HEK293 (cell line): ENCODE measurements around the gene PTX3.
A peak's percentile ranks its signal among the peaks of the same experiment; 100 is the strongest.

Experiments used
- FEZF1 ChIP-seq: fragments of 450-650 bp; formaldehyde crosslinking; IDR thresholded peaks from 2 replicates; pipeline ENCODE4 v1.5.1; 2016; ENCODE audit warnings: missing biosample characterization, missing genetic modification characterization
- GLI2 ChIP-seq: fragments of 450-650 bp; formaldehyde crosslinking; IDR thresholded peaks from 2 replicates; pipeline ENCODE4; 2017; ENCODE audit warnings: missing biosample characterization, missing genetic modification characterization, low read depth, borderline replicate concordance
- MYNN ChIP-seq: fragments of 450-650 bp; formaldehyde crosslinking; IDR thresholded peaks from 2 replicates; pipeline ENCODE4 v1.5.1; 2016; ENCODE audit warnings: missing biosample characterization, missing genetic modification characterization, borderline replicate concordance
- OSR2 ChIP-seq: fragments of 450-650 bp; formaldehyde crosslinking; IDR thresholded peaks from 2 replicates; pipeline ENCODE4 v1.5.1; 2016; ENCODE audit warnings: missing biosample characterization, missing genetic modification characterization
- SETDB1 ChIP-seq: IDR thresholded peaks from one replicate; pipeline ENCODE4 v1.6.1; 2017; ENCODE audit warnings: mild to moderate bottlenecking, low read length, moderate library complexity, mixed read lengths; ENCODE audit not compliant: insufficient read length
- SP2 ChIP-seq: fragments of 450-650 bp; formaldehyde crosslinking; IDR thresholded peaks from 2 replicates; pipeline ENCODE4 v1.5.1; 2016; ENCODE audit warnings: missing biosample characterization, missing genetic modification characterization
- YY2 ChIP-seq: fragments of 450-650 bp; formaldehyde crosslinking; IDR thresholded peaks from 2 replicates; pipeline ENCODE4 v1.5.1; 2016; ENCODE audit warnings: missing biosample characterization, missing genetic modification characterization
- ZBTB7A ChIP-seq: fragments of 450-650 bp; formaldehyde crosslinking; IDR thresholded peaks from 2 replicates; pipeline ENCODE4 v1.5.1; 2016; ENCODE audit warnings: low read depth, missing biosample characterization, missing genetic modification characterization
- ZIC2 ChIP-seq: fragments of 450-650 bp; formaldehyde crosslinking; IDR thresholded peaks from 2 replicates; pipeline ENCODE4 v1.5.1; 2016; ENCODE audit warnings: missing biosample characterization, missing genetic modification characterization
- ZNF114 ChIP-seq: fragments of 450-650 bp; formaldehyde crosslinking; IDR thresholded peaks from 2 replicates; pipeline ENCODE4 v1.5.0; 2017; ENCODE audit warnings: missing biosample characterization, missing genetic modification characterization
- ZNF16 ChIP-seq: fragments of 450-650 bp; formaldehyde crosslinking; IDR thresholded peaks from 2 replicates; pipeline ENCODE4 v1.5.1; 2016; ENCODE audit warnings: low read depth, missing biosample characterization, missing genetic modification characterization
- ZNF266 ChIP-seq: fragments of 450-650 bp; formaldehyde crosslinking; IDR thresholded peaks from 2 replicates; pipeline ENCODE4 v1.5.1; 2016; ENCODE audit warnings: missing biosample characterization, missing genetic modification characterization, low read depth
- ZNF302 ChIP-seq: fragments of 450-650 bp; formaldehyde crosslinking; IDR thresholded peaks from 2 replicates; pipeline ENCODE4 v1.5.1; 2016; ENCODE audit warnings: missing biosample characterization, missing genetic modification characterization, low read depth
- ZNF350 ChIP-seq: fragments of 450-650 bp; formaldehyde crosslinking; IDR thresholded peaks from 2 replicates; pipeline ENCODE4 v1.5.0; 2017; ENCODE audit warnings: missing biosample characterization, mild to moderate bottlenecking, missing genetic modification characterization
- ZNF433 ChIP-seq: fragments of 450-650 bp; formaldehyde crosslinking; IDR thresholded peaks from 2 replicates; pipeline ENCODE4 v1.5.1; 2016; ENCODE audit warnings: missing biosample characterization, missing genetic modification characterization, low read depth
- ZNF449 ChIP-seq: fragments of 450-650 bp; formaldehyde crosslinking; IDR thresholded peaks from 2 replicates; pipeline ENCODE4 v1.5.1; 2017; ENCODE audit warnings: missing biosample characterization, mild to moderate bottlenecking, missing genetic modification characterization, moderate library complexity
- ZNF549 ChIP-seq: fragments of 450-650 bp; IDR thresholded peaks from 2 replicates; pipeline ENCODE4 v1.5.1; 2018; ENCODE audit warnings: missing biosample characterization, missing genetic modification characterization, mild to moderate bottlenecking, inconsistent platforms, moderate library complexity
- ZNF580 ChIP-seq: fragments of 450-650 bp; formaldehyde crosslinking; IDR thresholded peaks from 2 replicates; pipeline ENCODE4 v1.5.1; 2016; ENCODE audit warnings: missing biosample characterization, missing genetic modification characterization
- ZNF610 ChIP-seq: fragments of 450-650 bp; formaldehyde crosslinking; IDR thresholded peaks from 2 replicates; pipeline ENCODE4 v1.5.1; 2016; ENCODE audit warnings: missing biosample characterization, missing genetic modification characterization, borderline replicate concordance
- ZNF623 ChIP-seq: fragments of 450-650 bp; formaldehyde crosslinking; IDR thresholded peaks from 2 replicates; pipeline ENCODE4 v1.5.1; 2016; ENCODE audit warnings: missing biosample characterization, missing genetic modification characterization
- ZNF626 ChIP-seq: fragments of 450-650 bp; sonication (Bioruptor Pico); formaldehyde crosslinking; IDR thresholded peaks from 2 replicates; pipeline ENCODE4 v1.5.1; 2018; ENCODE audit warnings: missing biosample characterization, missing genetic modification characterization, inconsistent platforms
- ZNF785 ChIP-seq: fragments of 450-650 bp; formaldehyde crosslinking; IDR thresholded peaks from 2 replicates; pipeline ENCODE4 v1.5.1; 2016; ENCODE audit warnings: missing biosample characterization, missing genetic modification characterization
- TF ChIP-seq, protein P1 (sequence below): fragments of 450-650 bp; formaldehyde crosslinking; IDR thresholded peaks from 2 replicates; pipeline ENCODE4 v1.5.0; 2017; ENCODE audit warnings: missing biosample characterization, missing genetic modification characterization, borderline replicate concordance
- TF ChIP-seq, protein P2 (sequence below): fragments of 450-650 bp; formaldehyde crosslinking; IDR thresholded peaks from 2 replicates; pipeline ENCODE4 v1.5.1; 2016; ENCODE audit warnings: missing biosample characterization, missing genetic modification characterization
- TF ChIP-seq, protein P3 (sequence below): fragments of 450-650 bp; IDR thresholded peaks from 2 replicates; pipeline ENCODE4 v1.5.1; 2018; ENCODE audit warnings: missing biosample characterization, missing genetic modification characterization
- TF ChIP-seq, protein P4 (sequence below): fragments of 450-650 bp; formaldehyde crosslinking; IDR thresholded peaks from 2 replicates; pipeline ENCODE4 v1.5.1; 2016; ENCODE audit warnings: missing biosample characterization, missing genetic modification characterization, borderline replicate concordance
- TF ChIP-seq, protein P5 (sequence below): IDR thresholded peaks from 2 replicates; pipeline ENCODE4 v1.6.1; 2011; ENCODE audit warnings: mild to moderate bottlenecking, low read depth, low read length, borderline replicate concordance

PTX3 gene

DNA sequence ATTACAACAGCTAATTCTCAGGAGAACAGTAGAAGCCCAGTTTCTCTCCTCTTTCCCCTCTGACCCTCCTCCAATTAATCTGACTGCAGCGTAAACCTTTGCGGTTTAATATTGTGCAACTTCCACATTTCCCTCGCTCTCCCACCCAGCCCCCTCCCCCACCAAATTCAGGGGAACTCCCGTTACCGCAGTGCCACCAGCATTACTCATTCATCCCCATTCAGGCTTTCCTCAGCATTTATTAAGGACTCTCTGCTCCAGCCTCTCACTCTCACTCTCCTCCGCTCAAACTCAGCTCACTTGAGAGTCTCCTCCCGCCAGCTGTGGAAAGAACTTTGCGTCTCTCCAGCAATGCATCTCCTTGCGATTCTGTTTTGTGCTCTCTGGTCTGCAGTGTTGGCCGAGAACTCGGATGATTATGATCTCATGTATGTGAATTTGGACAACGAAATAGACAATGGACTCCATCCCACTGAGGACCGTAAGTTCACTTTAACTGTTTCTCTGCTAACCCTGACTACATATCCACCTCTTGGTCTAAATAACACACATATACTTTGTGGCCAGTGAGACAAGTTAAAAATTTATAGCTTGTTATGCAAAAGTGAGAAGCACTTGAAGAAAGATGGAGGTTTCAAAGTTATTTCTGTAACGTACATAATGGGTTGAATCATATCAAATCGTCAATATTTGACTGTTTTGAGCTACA lies at the start of gene PTX3 (continued):
- TF ChIP-seq FEZF1 (tag by site-specific recombination) (no peak), ZNF580 (no peak), ZNF626 (no peak), ZNF610 (tag by site-specific recombination) (no peak), ZNF785 (tag by site-specific recombination) (no peak), ZNF266 (tag by site-specific recombination) (no peak), MYNN (no peak), SP2 (tag by site-specific recombination) (no peak), ZBTB7A (tag by site-specific recombination) (no peak), ZIC2 (tag by site-specific recombination) (no peak), ZNF114 (no peak), ZNF623 (tag by site-specific recombination) (no peak), ZNF16 (tag by site-specific recombination) (no peak), SETDB1 (no peak), ZNF302 (tag by site-specific recombination) (no peak), ZNF549 (tag by site-specific recombination) (no peak), YY2 (tag by site-specific recombination) (no peak), GLI2 (tag by site-specific recombination) (no peak), ZNF433 (tag by site-specific recombination) (no peak), ZNF350 (tag by site-specific recombination) (no peak), ZNF449 (no peak), OSR2 (tag by site-specific recombination) (0 out of 2 replicates have a peak, but pooled peaks have one; percentile 20)
- TF ChIP-seq, protein P1, sequence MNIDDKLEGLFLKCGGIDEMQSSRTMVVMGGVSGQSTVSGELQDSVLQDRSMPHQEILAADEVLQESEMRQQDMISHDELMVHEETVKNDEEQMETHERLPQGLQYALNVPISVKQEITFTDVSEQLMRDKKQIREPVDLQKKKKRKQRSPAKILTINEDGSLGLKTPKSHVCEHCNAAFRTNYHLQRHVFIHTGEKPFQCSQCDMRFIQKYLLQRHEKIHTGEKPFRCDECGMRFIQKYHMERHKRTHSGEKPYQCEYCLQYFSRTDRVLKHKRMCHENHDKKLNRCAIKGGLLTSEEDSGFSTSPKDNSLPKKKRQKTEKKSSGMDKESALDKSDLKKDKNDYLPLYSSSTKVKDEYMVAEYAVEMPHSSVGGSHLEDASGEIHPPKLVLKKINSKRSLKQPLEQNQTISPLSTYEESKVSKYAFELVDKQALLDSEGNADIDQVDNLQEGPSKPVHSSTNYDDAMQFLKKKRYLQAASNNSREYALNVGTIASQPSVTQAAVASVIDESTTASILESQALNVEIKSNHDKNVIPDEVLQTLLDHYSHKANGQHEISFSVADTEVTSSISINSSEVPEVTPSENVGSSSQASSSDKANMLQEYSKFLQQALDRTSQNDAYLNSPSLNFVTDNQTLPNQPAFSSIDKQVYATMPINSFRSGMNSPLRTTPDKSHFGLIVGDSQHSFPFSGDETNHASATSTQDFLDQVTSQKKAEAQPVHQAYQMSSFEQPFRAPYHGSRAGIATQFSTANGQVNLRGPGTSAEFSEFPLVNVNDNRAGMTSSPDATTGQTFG (tag by site-specific recombination), result no peak
- TF ChIP-seq, protein P2, sequence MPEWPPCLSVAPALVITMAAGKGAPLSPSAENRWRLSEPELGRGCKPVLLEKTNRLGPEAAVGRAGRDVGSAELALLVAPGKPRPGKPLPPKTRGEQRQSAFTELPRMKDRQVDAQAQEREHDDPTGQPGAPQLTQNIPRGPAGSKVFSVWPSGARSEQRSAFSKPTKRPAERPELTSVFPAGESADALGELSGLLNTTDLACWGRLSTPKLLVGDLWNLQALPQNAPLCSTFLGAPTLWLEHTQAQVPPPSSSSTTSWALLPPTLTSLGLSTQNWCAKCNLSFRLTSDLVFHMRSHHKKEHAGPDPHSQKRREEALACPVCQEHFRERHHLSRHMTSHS (tag by site-specific recombination), result no peak
- TF ChIP-seq, protein P3, sequence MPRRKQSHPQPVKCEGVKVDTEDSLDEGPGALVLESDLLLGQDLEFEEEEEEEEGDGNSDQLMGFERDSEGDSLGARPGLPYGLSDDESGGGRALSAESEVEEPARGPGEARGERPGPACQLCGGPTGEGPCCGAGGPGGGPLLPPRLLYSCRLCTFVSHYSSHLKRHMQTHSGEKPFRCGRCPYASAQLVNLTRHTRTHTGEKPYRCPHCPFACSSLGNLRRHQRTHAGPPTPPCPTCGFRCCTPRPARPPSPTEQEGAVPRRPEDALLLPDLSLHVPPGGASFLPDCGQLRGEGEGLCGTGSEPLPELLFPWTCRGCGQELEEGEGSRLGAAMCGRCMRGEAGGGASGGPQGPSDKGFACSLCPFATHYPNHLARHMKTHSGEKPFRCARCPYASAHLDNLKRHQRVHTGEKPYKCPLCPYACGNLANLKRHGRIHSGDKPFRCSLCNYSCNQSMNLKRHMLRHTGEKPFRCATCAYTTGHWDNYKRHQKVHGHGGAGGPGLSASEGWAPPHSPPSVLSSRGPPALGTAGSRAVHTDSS (tag by site-specific recombination), result no peak
- TF ChIP-seq, protein P4, sequence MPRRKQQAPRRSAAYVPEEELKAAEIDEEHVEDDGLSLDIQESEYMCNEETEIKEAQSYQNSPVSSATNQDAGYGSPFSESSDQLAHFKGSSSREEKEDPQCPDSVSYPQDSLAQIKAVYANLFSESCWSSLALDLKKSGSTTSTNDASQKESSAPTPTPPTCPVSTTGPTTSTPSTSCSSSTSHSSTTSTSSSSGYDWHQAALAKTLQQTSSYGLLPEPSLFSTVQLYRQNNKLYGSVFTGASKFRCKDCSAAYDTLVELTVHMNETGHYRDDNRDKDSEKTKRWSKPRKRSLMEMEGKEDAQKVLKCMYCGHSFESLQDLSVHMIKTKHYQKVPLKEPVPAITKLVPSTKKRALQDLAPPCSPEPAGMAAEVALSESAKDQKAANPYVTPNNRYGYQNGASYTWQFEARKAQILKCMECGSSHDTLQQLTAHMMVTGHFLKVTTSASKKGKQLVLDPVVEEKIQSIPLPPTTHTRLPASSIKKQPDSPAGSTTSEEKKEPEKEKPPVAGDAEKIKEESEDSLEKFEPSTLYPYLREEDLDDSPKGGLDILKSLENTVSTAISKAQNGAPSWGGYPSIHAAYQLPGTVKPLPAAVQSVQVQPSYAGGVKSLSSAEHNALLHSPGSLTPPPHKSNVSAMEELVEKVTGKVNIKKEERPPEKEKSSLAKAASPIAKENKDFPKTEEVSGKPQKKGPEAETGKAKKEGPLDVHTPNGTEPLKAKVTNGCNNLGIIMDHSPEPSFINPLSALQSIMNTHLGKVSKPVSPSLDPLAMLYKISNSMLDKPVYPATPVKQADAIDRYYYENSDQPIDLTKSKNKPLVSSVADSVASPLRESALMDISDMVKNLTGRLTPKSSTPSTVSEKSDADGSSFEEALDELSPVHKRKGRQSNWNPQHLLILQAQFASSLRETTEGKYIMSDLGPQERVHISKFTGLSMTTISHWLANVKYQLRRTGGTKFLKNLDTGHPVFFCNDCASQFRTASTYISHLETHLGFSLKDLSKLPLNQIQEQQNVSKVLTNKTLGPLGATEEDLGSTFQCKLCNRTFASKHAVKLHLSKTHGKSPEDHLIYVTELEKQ (tag by site-specific recombination), result no peak
- TF ChIP-seq, protein P5, sequence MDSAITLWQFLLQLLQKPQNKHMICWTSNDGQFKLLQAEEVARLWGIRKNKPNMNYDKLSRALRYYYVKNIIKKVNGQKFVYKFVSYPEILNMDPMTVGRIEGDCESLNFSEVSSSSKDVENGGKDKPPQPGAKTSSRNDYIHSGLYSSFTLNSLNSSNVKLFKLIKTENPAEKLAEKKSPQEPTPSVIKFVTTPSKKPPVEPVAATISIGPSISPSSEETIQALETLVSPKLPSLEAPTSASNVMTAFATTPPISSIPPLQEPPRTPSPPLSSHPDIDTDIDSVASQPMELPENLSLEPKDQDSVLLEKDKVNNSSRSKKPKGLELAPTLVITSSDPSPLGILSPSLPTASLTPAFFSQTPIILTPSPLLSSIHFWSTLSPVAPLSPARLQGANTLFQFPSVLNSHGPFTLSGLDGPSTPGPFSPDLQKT, result no peak
